HepG2 (cell line): ENCODE results near the gene INO80E. TPM values are rescaled to one million over a fixed set of nuclear protein-coding genes. Genes with fewer than 3 reads are reported as not detected.

ENCODE experiments used
- CBX1 ChIP-seq: IDR thresholded peaks from one replicate; pipeline ENCODE4 v1.6.1; 2016; ENCODE audit warnings: antibody characterized with exemption, low read depth
- E2F1 ChIP-seq: sonication (generic); formaldehyde crosslinking; IDR thresholded peaks from 2 replicates; pipeline ENCODE4 v1.5.0; 2020; ENCODE audit warnings: missing genetic modification reagents
- ERF ChIP-seq: IDR thresholded peaks from 2 replicates; pipeline ENCODE4 v1.6.1; 2018; ENCODE audit warnings: missing biosample characterization, missing genetic modification reagents
- FOSL2 ChIP-seq: sonication (generic); formaldehyde crosslinking; IDR thresholded peaks from 2 replicates; pipeline ENCODE4 v1.4.0; 2020; ENCODE audit warnings: missing genetic modification reagents
- GZF1 ChIP-seq: sonication (generic); formaldehyde crosslinking; IDR thresholded peaks from 2 replicates; pipeline ENCODE4 v1.5.1; 2020; ENCODE audit warnings: mild to moderate bottlenecking, missing genetic modification reagents
- MED1 ChIP-seq: sonication (generic); formaldehyde crosslinking; IDR thresholded peaks from 2 replicates; pipeline ENCODE4 v1.4.0; 2020; ENCODE audit warnings: missing genetic modification reagents
- MEIS2 ChIP-seq: sonication (generic); formaldehyde crosslinking; IDR thresholded peaks from 2 replicates; pipeline ENCODE4 v1.9.0; 2021; ENCODE audit warnings: mild to moderate bottlenecking, missing genetic modification reagents
- NBN ChIP-seq: fragments of 450-650 bp; conservative IDR thresholded peaks from 2 replicates; pipeline ENCODE4 v1.6.1; 2017
- NFKBIZ ChIP-seq: IDR thresholded peaks from 2 replicates; pipeline ENCODE4 v1.6.1; 2018; ENCODE audit warnings: missing genetic modification reagents, missing compliant biosample characterization
- SMAD1 ChIP-seq: sonication (generic); formaldehyde crosslinking; IDR thresholded peaks from 2 replicates; pipeline ENCODE4 v1.4.0; 2020; ENCODE audit warnings: missing genetic modification reagents, low read depth, mild to moderate bottlenecking, borderline replicate concordance
- SP2 ChIP-seq: sonication (generic); formaldehyde crosslinking; IDR thresholded peaks from 2 replicates; pipeline ENCODE4 v1.5.1; 2020; ENCODE audit warnings: mild to moderate bottlenecking, missing genetic modification reagents
- SPEN ChIP-seq: sonication (generic); formaldehyde crosslinking; IDR thresholded peaks from 2 replicates; pipeline ENCODE4 v1.5.1; 2020; ENCODE audit warnings: low read depth, mild to moderate bottlenecking, missing genetic modification reagents
- TCF12 ChIP-seq, 2 experiments: fragments of 450-650 bp in 1 of 2; sonication (generic) in 1 of 2; formaldehyde crosslinking in 1 of 2; IDR thresholded peaks; 2 replicates each; pipeline versions ENCODE4 v1.6.1 to v1.8.0; 2017 to 2022; ENCODE audit warnings: antibody characterized with exemption in 1 of 2, mild to moderate bottlenecking in 1 of 2, missing genetic modification reagents in 1 of 2, moderate library complexity in 1 of 2
- TEF ChIP-seq: sonication (generic); formaldehyde crosslinking; IDR thresholded peaks from 2 replicates; pipeline ENCODE4 v1.5.0; 2020; ENCODE audit warnings: missing genetic modification reagents
- TRAFD1 ChIP-seq: sonication (generic); formaldehyde crosslinking; IDR thresholded peaks from 2 replicates; pipeline ENCODE4 v1.5.1; 2020; ENCODE audit warnings: missing genetic modification reagents, mild to moderate bottlenecking, borderline replicate concordance
- U2AF1 ChIP-seq: fragments of 200-400 bp; formaldehyde crosslinking; optimal IDR thresholded peaks from 2 replicates; pipeline ENCODE3; 2017; ENCODE audit warnings: mild to moderate bottlenecking, low read depth, low read length
- ZBTB2 ChIP-seq: sonication (generic); formaldehyde crosslinking; IDR thresholded peaks from 2 replicates; pipeline ENCODE4 v1.8.0; 2022; ENCODE audit warnings: low read depth, missing genetic modification reagents
- ZBTB39 ChIP-seq: sonication (generic); formaldehyde crosslinking; IDR thresholded peaks from 2 replicates; pipeline ENCODE4 v1.5.0; 2020; ENCODE audit warnings: missing genetic modification reagents
- ZMAT5 ChIP-seq: sonication (generic); formaldehyde crosslinking; IDR thresholded peaks from 2 replicates; pipeline ENCODE4 v1.5.0; 2020; ENCODE audit warnings: mild to moderate bottlenecking, low read depth, missing genetic modification reagents, borderline replicate concordance
- ZNF232 ChIP-seq: sonication (generic); formaldehyde crosslinking; IDR thresholded peaks from 2 replicates; pipeline ENCODE4 v1.4.0; 2020; ENCODE audit warnings: missing genetic modification reagents, borderline replicate concordance
- ZNF253 ChIP-seq: sonication (generic); formaldehyde crosslinking; IDR thresholded peaks from 2 replicates; pipeline ENCODE4 v1.8.0; 2022; ENCODE audit warnings: mild to moderate bottlenecking, missing genetic modification reagents, borderline replicate concordance
- ZNF350 ChIP-seq: sonication (generic); formaldehyde crosslinking; IDR thresholded peaks from 2 replicates; pipeline ENCODE4 v1.4.0; 2020; ENCODE audit warnings: mild to moderate bottlenecking, low read depth, missing genetic modification reagents, borderline replicate concordance
- polyA plus RNA-seq, 8 experiments: library from polyadenylated mRNA; depleted of rRNA in 3 of 8; stranded (reverse) in 7 of 8; unstranded in 1 of 8; fragments of >200 nt; fragmentation: Illumina TruSeq in 4 of 8; extraction: Trizol in 4 of 8; gene quantifications; 2 replicates each; pipeline versions ENCODE4 v1.2.1 to v1.2.3, GENCODE V29; 2011 to 2016; ENCODE audit warnings: low read depth in 4 of 8, missing spikeins in 1 of 8, mixed read lengths in 1 of 8; ENCODE audit not compliant: insufficient read depth in 1 of 8
- total RNA-seq, 5 experiments: library from RNA; depleted of rRNA; stranded (reverse); fragments of >200 nt; fragmentation: Illumina TruSeq; extraction: Trizol; gene quantifications; 2 replicates each; pipeline ENCODE4 v1.2.3, GENCODE V29; 2016; ENCODE audit warnings: low read depth in 1 of 5

Gene INO80E
- total and polyA plus RNA-seq, 2 of the 13 experiments (the other 11 are each of a cell fraction or from before 2014, with no cell fraction given) = 25.8 to 45.6 TPM

- TF ChIP-seq ZNF232 (CRISPR knock-in tag) (no peak), ZMAT5 (CRISPR knock-in tag) (no peak), SMAD1 (CRISPR knock-in tag) (no peak), ZNF350 (CRISPR knock-in tag) (no peak), GZF1 (no peak), E2F1 (CRISPR knock-in tag) (no peak), ERF (CRISPR knock-in tag) (peak; percentile 55; the same call in 1 of the 2 replicates), MED1 (CRISPR knock-in tag) (no peak), SPEN (CRISPR knock-in tag) (0 out of 2 replicates have a peak, but pooled peaks have one; percentile 26), NFKBIZ (0 out of 2 replicates have a peak, but pooled peaks have one; percentile 38), SP2 (no peak), U2AF1 (no peak), ZBTB2 (CRISPR knock-in tag) (no peak), ZNF253 (no peak), TCF12 (IDR thresholded peaks at IDR 0.05) (no peak), TCF12 (CRISPR knock-in tag; IDR thresholded peaks at IDR 0.05) (no peak), TEF (no peak), FOSL2 (CRISPR knock-in tag) (peak; percentile 27; the same call in 1 of the 2 replicates), MEIS2 (CRISPR knock-in tag) (0 out of 2 replicates have a peak, but pooled peaks have one; percentile 45), CBX1 (no peak), TRAFD1 (CRISPR knock-in tag) (no peak), NBN (no peak), ZBTB39 (no peak)
Observed at GRCh38 chr16:30028438-30029076, 32.5 kb downstream of the INO80E start (continued).
